ENCODE data around the gene STRIT1. TPM values are rescaled to one million over a fixed set of nuclear protein-coding genes. Genes with fewer than 3 reads are reported as not detected.

Gene STRIT1
- total RNA-seq, 3 donors from 2014 or later (not counting 1 experiment from before 2014, with no cell fraction given), result not detected

DNA sequence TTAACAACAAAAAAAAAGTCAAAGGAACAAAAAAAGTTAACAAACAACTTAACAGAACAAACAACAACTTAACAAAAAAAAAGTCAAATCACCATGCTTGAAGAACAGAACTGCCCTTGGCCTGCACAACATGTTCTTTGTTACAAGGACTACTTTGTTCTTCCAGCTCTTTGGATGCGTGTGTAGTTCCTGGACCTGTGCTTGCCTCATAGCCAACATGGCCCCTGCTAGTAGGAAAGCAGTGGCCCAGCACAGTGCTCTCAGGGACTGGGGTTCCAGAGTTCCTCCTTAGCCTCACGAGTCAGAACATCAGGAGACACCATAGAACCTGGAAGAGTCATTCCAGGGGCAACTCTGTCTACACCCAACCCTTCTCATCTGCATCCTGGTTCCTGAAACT lies 10.9 kb upstream of the STRIT1 start:
- Histone ChIP-seq H3K4me3 (ENCODE audit: low read length) (no peak overlapping the region), H3K9me3 (ENCODE audit: control insufficient read depth, insufficient read depth, low read length) (no peaks in the 10 kb centered on the region), H3K27me3 (ENCODE audit: control insufficient read depth, insufficient read depth, low read length) (peaks cover 2% of the 10 kb centered on the region), H3K4me1 (ENCODE audit: control insufficient read depth, insufficient read depth, low read length) (no peaks in the 10 kb centered on the region), H3K27ac (ENCODE audit: low read length) (no peak overlapping the region), H3K36me3 (ENCODE audit: control insufficient read depth, insufficient read depth, low read length) (no peaks in the 10 kb centered on the region)
- H3K4me3 Mint-ChIP-seq, result no peak overlapping the region
- intact Hi-C loops (cut with micrococcal nuclease), result no loop called here
- no peaks in the 10 kb centered on the region for H3K9me3 Mint-ChIP-seq
- DNase-seq (no peak), ATAC-seq (no peak)
- no peak overlapping the region for H3K27ac Mint-ChIP-seq
- H3K36me3 Mint-ChIP-seq, result no peaks in the 10 kb centered on the region
- H3K27me3 Mint-ChIP-seq (ENCODE audit: low read depth in 2 of 2), result no peaks in the 10 kb centered on the region
- 85% methylated on average over 2 of the region's 2 CpGs for WGBS (ENCODE audit: insufficient coverage)
- TF ChIP-seq, protein P1, sequence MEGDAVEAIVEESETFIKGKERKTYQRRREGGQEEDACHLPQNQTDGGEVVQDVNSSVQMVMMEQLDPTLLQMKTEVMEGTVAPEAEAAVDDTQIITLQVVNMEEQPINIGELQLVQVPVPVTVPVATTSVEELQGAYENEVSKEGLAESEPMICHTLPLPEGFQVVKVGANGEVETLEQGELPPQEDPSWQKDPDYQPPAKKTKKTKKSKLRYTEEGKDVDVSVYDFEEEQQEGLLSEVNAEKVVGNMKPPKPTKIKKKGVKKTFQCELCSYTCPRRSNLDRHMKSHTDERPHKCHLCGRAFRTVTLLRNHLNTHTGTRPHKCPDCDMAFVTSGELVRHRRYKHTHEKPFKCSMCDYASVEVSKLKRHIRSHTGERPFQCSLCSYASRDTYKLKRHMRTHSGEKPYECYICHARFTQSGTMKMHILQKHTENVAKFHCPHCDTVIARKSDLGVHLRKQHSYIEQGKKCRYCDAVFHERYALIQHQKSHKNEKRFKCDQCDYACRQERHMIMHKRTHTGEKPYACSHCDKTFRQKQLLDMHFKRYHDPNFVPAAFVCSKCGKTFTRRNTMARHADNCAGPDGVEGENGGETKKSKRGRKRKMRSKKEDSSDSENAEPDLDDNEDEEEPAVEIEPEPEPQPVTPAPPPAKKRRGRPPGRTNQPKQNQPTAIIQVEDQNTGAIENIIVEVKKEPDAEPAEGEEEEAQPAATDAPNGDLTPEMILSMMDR (IDR thresholded peaks at IDR 0.05), result no peak
- no peaks in the 10 kb centered on the region for H3K4me1 Mint-ChIP-seq

DNA sequence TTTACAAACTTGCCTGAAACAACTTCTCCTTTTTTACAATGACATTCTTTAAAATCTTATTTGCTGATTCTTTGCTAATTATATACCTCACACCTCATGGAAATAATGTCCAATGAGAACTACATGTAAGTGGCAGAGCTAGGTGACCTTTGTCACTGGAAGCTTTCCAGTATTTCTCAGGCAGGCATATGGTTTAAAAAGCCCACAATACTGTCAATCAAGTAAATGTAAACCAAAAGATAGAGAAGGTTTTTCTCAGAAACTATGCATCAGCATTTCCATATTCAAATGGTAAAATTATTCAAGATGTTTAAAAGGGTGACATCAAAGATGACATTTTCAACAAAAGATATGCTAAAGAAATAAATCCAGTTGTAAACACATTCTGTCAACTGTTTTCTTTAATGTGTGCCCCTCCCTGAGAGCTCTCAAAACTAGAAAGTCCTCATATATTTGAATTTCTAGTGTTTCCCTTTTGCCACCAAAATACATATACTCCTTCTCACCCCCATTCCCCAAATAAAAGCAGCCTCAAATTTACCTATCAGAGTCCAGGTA lies 10.1 kb upstream of the STRIT1 start:
- H3K27me3 ChIP-seq (ENCODE audit: control insufficient read depth, insufficient read depth, low read length), result peaks cover 2% of the 10 kb centered on the region
- H3K36me3 Mint-ChIP-seq, result no peaks in the 10 kb centered on the region
- intact Hi-C loops (cut with micrococcal nuclease), result no loop called here
- TF ChIP-seq, protein P1 (IDR thresholded peaks at IDR 0.05), result no peak
- DNase-seq (no peak), ATAC-seq (no peak)
- no peaks in the 10 kb centered on the region for H3K9me3 ChIP-seq (ENCODE audit: control insufficient read depth, insufficient read depth, low read length)
- no peak overlapping the region for H3K4me3 ChIP-seq (ENCODE audit: low read length)
- no peak overlapping the region for H3K27ac ChIP-seq (ENCODE audit: low read length)
- no peaks in the 10 kb centered on the region for H3K4me1 Mint-ChIP-seq
- H3K9me3 Mint-ChIP-seq, result peaks cover 0 to 3% of the 10 kb centered on the region in 2 donors
- no peaks in the 10 kb centered on the region for H3K4me1 ChIP-seq (ENCODE audit: control insufficient read depth, insufficient read depth, low read length)
- no peaks in the 10 kb centered on the region for H3K27me3 Mint-ChIP-seq (ENCODE audit: low read depth in 2 of 2)
- no peak overlapping the region for H3K4me3 Mint-ChIP-seq
- H3K27ac Mint-ChIP-seq, result no peak overlapping the region
- H3K36me3 ChIP-seq (ENCODE audit: control insufficient read depth, insufficient read depth, low read length), result no peaks in the 10 kb centered on the region

- Histone ChIP-seq H3K4me1 (ENCODE audit: control insufficient read depth, insufficient read depth, low read length) (no peaks in the 10 kb centered on the region), H3K27ac (ENCODE audit: low read length) (no peak overlapping the region), H3K27me3 (ENCODE audit: control insufficient read depth, insufficient read depth, low read length) (peaks cover 2% of the 10 kb centered on the region), H3K36me3 (ENCODE audit: control insufficient read depth, insufficient read depth, low read length) (no peaks in the 10 kb centered on the region), H3K9me3 (ENCODE audit: control insufficient read depth, insufficient read depth, low read length) (no peaks in the 10 kb centered on the region), H3K4me3 (ENCODE audit: low read length) (no peak overlapping the region)
- no peak overlapping the region for H3K4me3 Mint-ChIP-seq
- TF ChIP-seq, protein P1 (IDR thresholded peaks at IDR 0.05), result no peak
- H3K27me3 Mint-ChIP-seq (ENCODE audit: low read depth in 2 of 2), result no peaks in the 10 kb centered on the region
- no peak for DNase-seq
- no peaks in the 10 kb centered on the region for H3K4me1 Mint-ChIP-seq
- no peak overlapping the region for H3K27ac Mint-ChIP-seq
- no CpG with 5 or more reads among the region's 2 CpGs for WGBS (ENCODE audit: insufficient coverage)
- ATAC-seq, result no peak
- peaks cover 0 to 3% of the 10 kb centered on the region in 2 donors for H3K9me3 Mint-ChIP-seq
- intact Hi-C loops (cut with micrococcal nuclease), result no loop called here
- no peaks in the 10 kb centered on the region for H3K36me3 Mint-ChIP-seq
These were observed 9.4 kb upstream of the STRIT1 start for GRCh38 chr3:155302891-155303290.

DNA sequence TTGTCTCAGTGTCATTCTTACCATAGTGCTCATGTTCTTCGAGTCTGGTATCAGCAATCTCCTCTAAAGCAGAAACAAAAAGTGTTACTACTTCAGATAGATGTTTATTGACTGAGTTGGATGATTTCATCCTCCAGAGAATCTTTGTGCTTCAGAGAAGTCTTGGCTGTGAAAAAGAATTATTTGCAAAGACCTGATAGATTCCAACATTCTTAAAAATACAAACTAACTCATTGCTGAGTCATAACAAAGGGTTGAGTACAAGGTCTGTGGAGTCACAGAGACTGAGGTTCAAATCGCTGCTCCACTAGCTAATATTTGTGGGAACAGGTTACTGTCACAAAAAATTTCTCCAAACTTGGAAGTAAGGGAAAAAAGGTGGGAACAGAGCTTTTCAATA lies 9.0 kb upstream of the STRIT1 start:
- Histone ChIP-seq H3K27me3 (ENCODE audit: control insufficient read depth, insufficient read depth, low read length) (peaks cover 2% of the 10 kb centered on the region), H3K4me1 (ENCODE audit: control insufficient read depth, insufficient read depth, low read length) (no peaks in the 10 kb centered on the region), H3K27ac (ENCODE audit: low read length) (no peak overlapping the region), H3K4me3 (ENCODE audit: low read length) (no peak overlapping the region), H3K36me3 (ENCODE audit: control insufficient read depth, insufficient read depth, low read length) (no peaks in the 10 kb centered on the region), H3K9me3 (ENCODE audit: control insufficient read depth, insufficient read depth, low read length) (no peaks in the 10 kb centered on the region)
- Mint-ChIP-seq H3K27ac (no peak overlapping the region), H3K27me3 (ENCODE audit: low read depth in 2 of 2) (no peaks in the 10 kb centered on the region), H3K9me3 (peaks cover 0 to 3% of the 10 kb centered on the region in 2 donors), H3K4me3 (no peak overlapping the region), H3K36me3 (no peaks in the 10 kb centered on the region), H3K4me1 (no peaks in the 10 kb centered on the region)
- TF ChIP-seq, protein P1 (IDR thresholded peaks at IDR 0.05), result no peak
- intact Hi-C loops (cut with micrococcal nuclease), result no loop called here
- DNase-seq (no peak), ATAC-seq (no peak)
- WGBS (ENCODE audit: insufficient coverage), result 89% methylated on average over 1 of the region's 2 CpGs
